ENCODE data around the gene C5orf63. TPM values are rescaled to one million over a fixed set of nuclear protein-coding genes. Genes with fewer than 3 reads are reported as not detected.

Gene C5orf63
- total and polyA plus RNA-seq, 2 experiments from 2014 or later = 6.8 to 10.5 TPM

GRCh38 chr5:127001621-127002296 lies 71.5 kb downstream of the C5orf63 start:
- Mint-ChIP-seq H3K27ac (no peak overlapping the region), H3K4me1 (peaks cover 6% of the 10 kb centered on the region), H3K4me3 (no peak overlapping the region), H3K27me3 (ENCODE audit: insufficient read depth, low read depth, poor library complexity) (peaks cover 6% of the 10 kb centered on the region), H3K9me3 (no peaks in the 10 kb centered on the region), H3K36me3 (ENCODE audit: low read depth) (no peaks in the 10 kb centered on the region; the same call in 2 of the 3 replicates)
- H3K27ac ChIP-seq (ENCODE audit: low read depth) = no peak overlapping the region
- H3K9me2 ChIP-seq (ENCODE audit: insufficient read depth) = no peaks in the 10 kb centered on the region
- ATAC-seq (no peak), DNase-seq (ENCODE audit: low spot score) (no peak)
- 0 out of 2 replicates have a peak, but pooled peaks cover 5% of the 10 kb centered on the region for H3K79me2 ChIP-seq (replicated peaks; ENCODE audit: insufficient read depth)
- H3K4me2 ChIP-seq = no peak overlapping the region
- no peak overlapping the region for H2AFZ ChIP-seq
- no peaks in the 10 kb centered on the region; the same call in 1 of the 2 replicates for H3K4me1 ChIP-seq (ENCODE audit: insufficient read depth)
- no peaks in the 10 kb centered on the region for H3F3A ChIP-seq (replicated peaks; ENCODE audit: low read depth)
- TF ChIP-seq JUNB (IDR thresholded peaks at IDR 0.05; ENCODE audit: unreplicated experiment) = no peak
- no peak for TF ChIP-seq EZH2phosphoT487 (IDR thresholded peaks at IDR 0.05; ENCODE audit: unreplicated experiment)
- no peak for TF ChIP-seq NANOG (IDR thresholded peaks at IDR 0.05; ENCODE audit: borderline replicate concordance)
- no peak for TF ChIP-seq ZNF462 (CRISPR knock-in tag; IDR thresholded peaks at IDR 0.05)
- TF ChIP-seq EZH2 (IDR thresholded peaks at IDR 0.05; ENCODE audit: low read depth, unreplicated experiment) = no peak
- TF ChIP-seq CREB1 (CRISPR knock-in tag; IDR thresholded peaks at IDR 0.05; ENCODE audit: low read depth) = no peak
- no peak for TF ChIP-seq ZNF331 (CRISPR knock-in tag; IDR thresholded peaks at IDR 0.05; ENCODE audit: low read depth)
- TF ChIP-seq POLR2AphosphoS5 (IDR thresholded peaks at IDR 0.05; ENCODE audit: low read depth) = no peak
- TF ChIP-seq ZNF114 (CRISPR knock-in tag; IDR thresholded peaks at IDR 0.05) = no peak
- 0 out of 2 replicates have a peak, but pooled peaks cover 3% of the 10 kb centered on the region for H4K20me1 ChIP-seq (replicated peaks; ENCODE audit: insufficient read depth)
- no peaks in the 10 kb centered on the region for H3K36me3 ChIP-seq (ENCODE audit: insufficient read depth)
- no peaks in the 10 kb centered on the region for H3K27me3 ChIP-seq (ENCODE audit: insufficient read depth)
- no peak overlapping the region for H3K4me3 ChIP-seq

Other genes with a start within 250 kb of the C5orf63 start
- 12.5 and 12.7 TPM in 2 replicates for gene MARCHF3, start 42.9 kb downstream of the C5orf63 start, total RNA-seq (2014; rRNA removed; shearing (Covaris generic))
- gene MARCHF3, start 42.9 kb downstream of the C5orf63 start, polyA plus RNA-seq (2016; fragmentation: Nextera tagmentation; extraction: Ambion mirVana) = 7.0 and 8.7 TPM in 2 replicates
- 28.3 and 45.1 TPM in 2 replicates for gene MEGF10, start 217.3 kb upstream of the C5orf63 start, total RNA-seq (2014; rRNA removed; shearing (Covaris generic))
- gene MEGF10, start 217.3 kb upstream of the C5orf63 start, polyA plus RNA-seq (2016; fragmentation: Nextera tagmentation; extraction: Ambion mirVana) = 3.7 and 4.5 TPM in 2 replicates